K562 (cell line): Measurements from ENCODE around the gene EPHA1. TPM values are rescaled to one million over a fixed set of nuclear protein-coding genes. Genes with fewer than 3 reads are reported as not detected.
A peak's percentile ranks its signal among the peaks of the same experiment; 100 is the strongest.

ENCODE experiments used
- EGR1 ChIP-seq: fragments of 450-650 bp; conservative IDR thresholded peaks from 2 replicates; pipeline ENCODE4 v1.6.1; 2017; ENCODE audit warnings: mild to moderate bottlenecking
- L3MBTL2 ChIP-seq: fragments of 450-650 bp; IDR thresholded peaks from 2 replicates; pipeline ENCODE4 v1.6.1; 2016; ENCODE audit warnings: mild to moderate bottlenecking, moderate library complexity
- RBM14 ChIP-seq: fragments of 200-400 bp; formaldehyde crosslinking; IDR thresholded peaks from 2 replicates; pipeline ENCODE4 v1.6.1; 2018; ENCODE audit warnings: low read depth, mild to moderate bottlenecking, low read length, moderate library complexity, borderline replicate concordance; ENCODE audit not compliant: insufficient read depth
- SRSF1 ChIP-seq: fragments of 200-400 bp; formaldehyde crosslinking; IDR thresholded peaks from 2 replicates; pipeline ENCODE4 v1.6.1; 2017; ENCODE audit warnings: mild to moderate bottlenecking, low read depth, low read length, moderate library complexity
- polyA plus RNA-seq, 8 experiments: library from polyadenylated mRNA; depleted of rRNA in 4 of 8; stranded (reverse) in 5 of 8; unstranded in 3 of 8; fragments of >200 nt; fragmentation: Nextera tagmentation in 2 of 8; fragmentation: Illumina TruSeq in 1 of 8; extraction: Ambion mirVana in 2 of 8; extraction: Trizol in 1 of 8; gene quantifications; 2 replicates each; pipeline versions ENCODE4 v1.2.1 to v1.2.3, GENCODE V29; 2011 to 2014; ENCODE audit warnings: inconsistent platforms in 1 of 8, missing spikeins in 1 of 8
- total RNA-seq, 7 experiments: library from RNA; depleted of rRNA in 6 of 7; stranded (reverse); fragments of >200 nt in 6 of 7; fragmentation: Illumina TruSeq in 2 of 7; extraction: Trizol in 2 of 7; gene quantifications; 2 replicates each; pipeline versions ENCODE4 v1.2.1 to v1.2.3, GENCODE V29; 2011 to 2021; ENCODE audit warnings: low replicate concordance in 1 of 7
- TF ChIP-seq, protein P1 (sequence below): fragments of 250-450 bp; sonication (Bioruptor Pico); IDR thresholded peaks from 2 replicates; pipeline ENCODE4 v1.8.0; 2021; ENCODE audit warnings: moderate library complexity, mild to moderate bottlenecking, inconsistent platforms
- TF ChIP-seq, protein P2 (sequence below): IDR thresholded peaks from 2 replicates; pipeline ENCODE4 v1.6.1; 2011; ENCODE audit warnings: borderline replicate concordance, low read depth, mild to moderate bottlenecking, moderate library complexity, low read length; ENCODE audit not compliant: insufficient read depth, poor library complexity, severe bottlenecking

Gene EPHA1
- total and polyA plus RNA-seq, 9 of the 15 experiments (the other 6 are each of a cell fraction or from before 2014, with no cell fraction given), result 0.22 to 0.57 (median 0.32) TPM; not detected in 6

DNA sequence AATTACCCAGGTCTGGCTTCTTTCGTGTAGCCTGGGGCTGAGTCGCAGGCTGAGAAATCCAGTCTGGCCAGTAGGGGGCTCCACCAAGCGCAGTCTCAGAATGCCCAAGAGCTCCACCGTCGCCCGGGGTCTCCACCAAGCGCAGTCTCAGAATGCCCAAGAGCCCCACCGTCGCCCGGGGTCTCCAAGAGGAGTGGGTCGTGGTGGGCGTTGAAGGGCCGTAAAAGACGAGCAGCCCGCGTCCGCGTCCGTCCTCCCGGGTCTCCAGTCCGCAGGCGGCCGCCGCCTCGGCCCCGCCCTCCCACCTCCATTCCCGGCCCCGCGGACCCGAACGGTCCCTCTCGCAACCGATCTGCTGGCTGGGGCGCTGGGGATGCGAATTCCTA lies 28.4 kb downstream of the EPHA1 start (continued):
- TF ChIP-seq, protein P1, sequence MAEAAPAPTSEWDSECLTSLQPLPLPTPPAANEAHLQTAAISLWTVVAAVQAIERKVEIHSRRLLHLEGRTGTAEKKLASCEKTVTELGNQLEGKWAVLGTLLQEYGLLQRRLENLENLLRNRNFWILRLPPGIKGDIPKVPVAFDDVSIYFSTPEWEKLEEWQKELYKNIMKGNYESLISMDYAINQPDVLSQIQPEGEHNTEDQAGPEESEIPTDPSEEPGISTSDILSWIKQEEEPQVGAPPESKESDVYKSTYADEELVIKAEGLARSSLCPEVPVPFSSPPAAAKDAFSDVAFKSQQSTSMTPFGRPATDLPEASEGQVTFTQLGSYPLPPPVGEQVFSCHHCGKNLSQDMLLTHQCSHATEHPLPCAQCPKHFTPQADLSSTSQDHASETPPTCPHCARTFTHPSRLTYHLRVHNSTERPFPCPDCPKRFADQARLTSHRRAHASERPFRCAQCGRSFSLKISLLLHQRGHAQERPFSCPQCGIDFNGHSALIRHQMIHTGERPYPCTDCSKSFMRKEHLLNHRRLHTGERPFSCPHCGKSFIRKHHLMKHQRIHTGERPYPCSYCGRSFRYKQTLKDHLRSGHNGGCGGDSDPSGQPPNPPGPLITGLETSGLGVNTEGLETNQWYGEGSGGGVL (CRISPR knock-in tag), result no peak
- TF ChIP-seq L3MBTL2 (peak; percentile 64), SRSF1 (no peak), EGR1 (no peak), RBM14 (no peak)
- TF ChIP-seq, protein P2, sequence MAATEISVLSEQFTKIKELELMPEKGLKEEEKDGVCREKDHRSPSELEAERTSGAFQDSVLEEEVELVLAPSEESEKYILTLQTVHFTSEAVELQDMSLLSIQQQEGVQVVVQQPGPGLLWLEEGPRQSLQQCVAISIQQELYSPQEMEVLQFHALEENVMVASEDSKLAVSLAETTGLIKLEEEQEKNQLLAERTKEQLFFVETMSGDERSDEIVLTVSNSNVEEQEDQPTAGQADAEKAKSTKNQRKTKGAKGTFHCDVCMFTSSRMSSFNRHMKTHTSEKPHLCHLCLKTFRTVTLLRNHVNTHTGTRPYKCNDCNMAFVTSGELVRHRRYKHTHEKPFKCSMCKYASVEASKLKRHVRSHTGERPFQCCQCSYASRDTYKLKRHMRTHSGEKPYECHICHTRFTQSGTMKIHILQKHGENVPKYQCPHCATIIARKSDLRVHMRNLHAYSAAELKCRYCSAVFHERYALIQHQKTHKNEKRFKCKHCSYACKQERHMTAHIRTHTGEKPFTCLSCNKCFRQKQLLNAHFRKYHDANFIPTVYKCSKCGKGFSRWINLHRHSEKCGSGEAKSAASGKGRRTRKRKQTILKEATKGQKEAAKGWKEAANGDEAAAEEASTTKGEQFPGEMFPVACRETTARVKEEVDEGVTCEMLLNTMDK, result peak; percentile 87
